ENCODE measurements around the gene SSH2. TPM values are rescaled to one million over a fixed set of nuclear protein-coding genes. Genes with fewer than 3 reads are reported as not detected.
"Not testable (repeated sequence)": the region's sequence is repeated elsewhere in the genome, so short reads cannot be mapped to it uniquely, and the experiment has no call there.

SSH2 gene
- total RNA-seq, 1 experiment from 2014 or later = 8.3 TPM

DNA sequence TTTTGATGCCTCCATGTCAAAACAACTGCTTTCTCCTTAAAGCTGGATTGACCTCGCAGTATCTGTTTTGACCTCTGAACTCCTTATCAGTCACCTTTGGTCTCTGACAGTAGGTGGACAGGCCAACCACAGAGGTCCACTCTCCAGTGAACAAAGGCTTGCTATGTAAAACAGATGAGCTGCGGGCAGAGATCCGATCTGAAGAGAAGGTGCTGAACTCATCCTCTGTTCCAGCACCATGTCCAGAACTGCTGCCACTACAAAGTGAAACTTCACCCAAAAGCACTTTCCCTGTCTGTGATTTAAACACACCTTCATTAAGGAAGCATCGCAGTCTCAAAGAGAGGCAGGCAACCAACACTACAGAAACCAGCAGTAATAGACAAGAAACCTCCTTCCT lies 190.0 kb downstream of the SSH2 start:
- DNase-seq (ENCODE audit: low spot score) = no peak

DNA sequence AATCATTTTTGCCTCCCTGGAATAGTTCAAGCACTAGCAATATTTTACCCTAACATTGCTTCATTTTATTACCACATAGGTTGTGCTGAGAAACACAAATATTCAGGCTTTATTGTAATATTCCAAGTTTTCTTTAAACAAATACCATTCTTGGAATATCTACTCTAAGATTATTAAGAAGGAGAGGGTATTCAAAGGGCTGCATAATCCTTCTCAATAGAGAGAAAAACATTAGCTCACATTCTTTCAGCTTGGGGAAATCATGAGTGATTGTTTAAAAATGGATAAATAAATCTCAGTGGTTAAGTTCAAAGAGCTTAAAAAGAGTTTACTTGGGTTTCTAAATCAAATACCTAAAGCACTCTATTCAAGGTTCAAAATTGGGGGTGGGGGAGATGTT lies 195.4 kb downstream of the SSH2 start:
- DNase-seq (ENCODE audit: low spot score) = no peak

DNA sequence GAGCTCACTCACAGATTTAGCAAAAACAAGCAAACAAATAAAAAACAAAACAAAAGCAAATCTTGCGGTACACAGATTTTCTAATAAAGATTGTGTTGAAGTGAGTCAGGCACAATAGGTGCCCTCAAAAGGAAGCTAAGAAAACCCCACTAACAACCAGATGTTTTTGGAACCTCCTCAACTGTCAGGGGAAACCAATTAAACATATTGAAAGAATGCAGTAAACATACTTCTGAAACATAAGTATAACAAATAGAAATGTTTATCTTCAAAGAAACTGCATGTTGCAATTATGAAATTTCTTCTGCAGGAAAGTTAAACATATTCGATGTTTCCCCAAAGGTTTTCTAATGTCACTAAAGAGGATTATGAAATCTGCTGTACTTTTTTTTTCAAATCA lies 196.9 kb downstream of the SSH2 start:
- DNase-seq (ENCODE audit: low spot score) = no peak

DNA sequence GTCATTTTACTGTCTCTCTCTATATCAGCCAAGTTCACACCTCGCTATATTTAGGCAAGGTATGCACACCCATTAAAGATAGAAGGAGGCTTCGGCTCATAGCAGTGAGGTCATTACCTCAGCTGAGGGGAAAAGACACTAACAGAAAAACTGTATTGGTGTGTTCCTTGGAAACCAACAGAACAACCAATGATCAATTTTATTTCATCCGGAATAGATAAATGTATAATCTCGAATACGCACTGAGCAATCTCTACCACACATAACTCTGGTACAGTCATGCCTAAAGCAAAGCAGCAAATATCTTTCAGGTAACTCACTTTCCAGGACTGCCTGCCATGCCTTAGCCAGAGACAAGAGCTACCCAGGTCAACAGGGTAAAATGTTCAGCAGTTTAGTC lies 197.4 kb downstream of the SSH2 start:
- no peak for DNase-seq (ENCODE audit: low spot score)

DNA sequence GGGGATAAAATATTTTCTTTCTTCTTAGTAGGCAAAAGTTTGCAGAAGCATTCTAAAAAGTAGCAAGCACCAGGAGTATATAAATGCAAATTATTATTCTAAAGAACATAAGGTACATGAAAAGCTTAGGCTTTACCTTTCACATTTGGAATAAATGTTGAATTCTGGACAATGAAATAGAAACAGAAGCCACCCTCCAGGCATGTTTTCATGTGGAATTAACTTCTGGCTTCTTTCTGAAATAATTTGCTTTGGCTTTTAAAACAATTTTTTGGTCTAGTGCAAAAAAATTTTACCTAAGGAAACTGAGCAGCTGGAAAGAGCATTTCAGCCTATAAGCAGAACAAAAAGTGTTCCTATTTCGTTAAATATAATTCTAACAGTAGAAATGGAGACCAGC lies 197.8 kb downstream of the SSH2 start:
- no peak for DNase-seq (ENCODE audit: low spot score)

DNA sequence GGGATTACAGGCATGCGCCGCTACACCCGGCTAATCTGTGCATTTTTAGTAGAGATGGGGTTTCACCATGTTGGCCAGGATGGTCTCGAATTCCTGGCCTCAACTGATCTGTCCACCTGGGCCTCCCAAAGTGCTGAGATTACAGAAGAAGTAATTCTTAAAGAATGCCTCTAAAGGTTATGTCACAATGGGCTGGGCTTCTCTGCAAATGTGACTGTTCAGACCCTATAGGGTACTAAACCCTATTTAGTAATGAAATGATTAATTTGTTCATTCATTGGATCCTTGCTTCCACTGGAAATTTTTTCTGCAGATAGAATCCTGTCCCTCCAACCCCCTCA lies 198.5 kb downstream of the SSH2 start:
- DNase-seq (ENCODE audit: low spot score) = no peak

DNA sequence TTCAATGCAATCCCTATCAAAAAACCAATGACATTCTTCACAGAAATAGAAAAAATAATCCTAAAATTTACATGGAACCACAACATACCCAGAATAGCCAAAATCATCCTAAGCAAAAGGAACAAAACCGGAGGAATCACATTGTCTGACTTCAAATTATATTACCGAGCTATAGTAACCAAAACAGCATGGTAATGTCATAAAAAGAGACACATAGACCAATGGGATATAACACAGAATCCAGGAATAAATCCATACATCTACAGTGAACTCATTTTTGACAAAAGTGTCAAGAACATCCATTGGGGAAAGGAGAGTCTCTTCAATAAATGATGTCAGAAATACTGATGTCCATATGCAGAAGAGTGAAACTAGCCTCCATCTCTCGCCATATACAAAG lies 201.5 kb downstream of the SSH2 start:
- no peak for DNase-seq (ENCODE audit: low spot score)

DNA sequence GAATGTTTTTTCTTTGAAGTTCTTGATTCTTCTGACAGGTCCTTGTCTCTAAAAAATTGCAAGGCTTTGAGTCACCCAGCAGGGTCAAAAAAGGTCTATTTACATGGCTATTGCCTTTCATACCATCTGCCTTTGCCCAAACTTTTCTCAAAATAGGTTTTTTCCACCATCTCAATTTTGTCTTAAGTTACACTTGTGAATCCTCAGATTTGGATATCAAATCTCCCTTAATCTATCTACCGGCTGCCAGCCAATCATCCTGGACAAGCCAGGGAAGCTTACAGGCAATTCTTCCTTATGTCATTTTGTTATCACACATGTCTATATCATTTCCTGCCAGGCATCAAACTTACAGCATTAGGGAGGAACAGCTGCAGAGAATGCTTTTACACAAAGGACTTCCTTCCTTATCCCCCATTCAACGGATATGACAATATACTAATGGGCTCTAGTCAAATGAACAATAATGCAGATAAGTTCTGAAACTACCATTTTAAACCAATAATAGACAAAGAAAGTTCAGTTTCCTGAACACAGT lies 203.2 kb downstream of the SSH2 start:
- no peak for DNase-seq (ENCODE audit: low spot score)

DNA sequence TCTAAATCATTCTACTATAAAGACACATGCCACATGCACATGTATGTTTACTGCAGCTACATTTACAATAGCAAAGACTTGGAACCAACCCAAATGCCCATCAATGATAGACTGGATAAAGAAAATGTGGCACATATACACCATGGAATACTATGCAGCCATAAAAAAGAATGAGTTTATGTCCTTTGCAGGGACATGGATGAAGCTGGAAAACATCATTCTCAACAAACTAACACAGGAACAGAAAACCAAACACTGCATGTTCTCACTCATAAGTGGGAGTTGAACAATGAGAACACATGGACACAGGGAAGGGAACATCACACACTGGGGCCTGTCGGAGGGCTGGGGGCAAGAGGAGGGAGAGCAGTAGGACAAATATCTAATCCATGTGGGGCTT lies 204.6 kb downstream of the SSH2 start:
- not testable (repeated sequence) for DNase-seq (ENCODE audit: low spot score)

DNA sequence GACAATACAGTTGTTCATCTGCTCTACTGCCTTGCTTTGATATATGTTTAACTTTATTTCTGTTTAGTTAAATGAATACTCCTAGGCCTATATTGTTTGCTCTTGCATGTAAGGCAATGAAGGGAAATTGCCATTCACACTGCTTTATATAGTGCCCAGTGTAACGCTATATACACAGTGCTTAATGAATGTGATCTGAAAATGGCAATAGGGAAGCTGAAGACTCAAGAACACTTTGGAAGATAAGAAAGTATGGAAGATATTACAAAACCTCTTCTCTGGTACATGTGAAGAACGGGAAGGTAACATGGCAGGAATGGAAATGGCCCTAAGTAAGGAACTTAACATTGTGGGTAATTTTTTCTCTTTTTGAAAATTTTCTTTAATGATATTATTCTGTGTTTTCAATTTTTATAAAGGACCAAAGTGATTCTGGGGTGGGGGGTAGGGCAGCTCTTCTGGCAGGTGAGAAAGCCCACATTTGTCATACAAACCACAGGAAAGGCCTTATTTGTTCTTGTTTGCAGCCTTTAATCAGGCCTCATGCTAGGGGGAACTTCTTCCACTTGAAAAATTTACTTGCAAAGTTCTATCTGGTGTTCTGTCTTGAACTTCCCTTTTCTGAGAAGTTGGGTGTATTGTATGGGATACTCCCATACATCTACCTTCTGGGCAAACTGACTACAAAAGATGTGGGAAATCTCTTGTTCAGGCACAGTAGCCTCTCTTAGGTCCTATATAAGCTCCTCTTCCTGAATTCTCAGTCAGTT lies 206.6 kb downstream of the SSH2 start:
- DNase-seq (ENCODE audit: low spot score) = no peak

DNA sequence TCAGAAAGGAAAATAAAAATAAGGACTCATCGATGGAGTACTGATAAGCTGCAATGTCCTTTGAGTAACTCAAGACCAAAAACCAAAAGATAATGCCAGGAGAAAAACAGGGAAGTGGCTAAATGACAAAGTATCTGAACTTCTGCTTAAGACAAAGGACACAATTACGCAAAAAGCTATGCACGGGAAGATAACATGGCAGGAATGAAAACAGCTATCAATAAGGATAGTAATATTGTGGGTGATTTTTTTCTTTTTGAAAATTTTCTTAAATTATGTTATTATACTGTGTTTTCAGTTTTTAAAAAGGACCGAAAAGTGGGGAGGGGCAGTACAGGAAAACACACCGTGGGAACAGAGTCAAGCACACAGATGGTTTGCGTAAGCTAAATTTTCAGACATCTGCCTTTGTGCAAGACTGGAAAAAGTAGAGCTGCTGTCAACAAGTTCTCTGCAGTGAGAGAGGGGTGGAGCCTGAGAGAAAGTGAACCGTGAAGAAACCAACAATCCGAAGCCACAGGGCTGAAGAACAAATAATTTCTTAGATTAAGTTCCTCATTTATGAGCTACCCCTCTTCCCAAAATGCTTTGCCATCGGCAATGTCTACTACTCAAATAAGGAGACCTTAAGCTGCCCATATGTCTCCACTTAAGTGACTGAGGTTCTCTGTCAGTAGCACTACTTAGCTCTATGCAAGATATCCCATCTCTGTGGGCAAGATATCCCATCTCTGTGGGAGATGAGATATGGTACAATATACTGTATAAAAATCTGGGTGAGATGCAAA lies 207.4 kb downstream of the SSH2 start:
- DNase-seq (ENCODE audit: low spot score) = no peak

DNA sequence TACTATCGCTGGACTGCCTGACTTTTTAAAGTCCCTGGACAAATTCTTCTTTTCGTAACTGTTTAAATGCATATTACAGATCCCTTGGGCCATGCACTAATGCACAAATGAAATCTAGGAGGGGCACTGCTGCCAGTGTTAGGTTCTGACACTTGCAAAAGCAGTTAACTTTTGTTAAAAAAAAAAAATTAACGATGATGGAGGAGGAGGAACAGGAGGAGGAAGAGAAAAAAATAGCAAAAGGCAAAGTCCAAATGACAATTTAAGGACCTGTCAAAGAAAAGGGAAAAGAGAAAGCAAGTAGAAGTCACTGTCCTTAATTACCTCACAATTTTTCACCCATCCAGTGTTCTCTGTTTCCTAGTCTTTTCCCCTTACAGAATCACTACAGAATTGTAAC lies 209.5 kb downstream of the SSH2 start:
- no peak for DNase-seq (ENCODE audit: low spot score)

DNA sequence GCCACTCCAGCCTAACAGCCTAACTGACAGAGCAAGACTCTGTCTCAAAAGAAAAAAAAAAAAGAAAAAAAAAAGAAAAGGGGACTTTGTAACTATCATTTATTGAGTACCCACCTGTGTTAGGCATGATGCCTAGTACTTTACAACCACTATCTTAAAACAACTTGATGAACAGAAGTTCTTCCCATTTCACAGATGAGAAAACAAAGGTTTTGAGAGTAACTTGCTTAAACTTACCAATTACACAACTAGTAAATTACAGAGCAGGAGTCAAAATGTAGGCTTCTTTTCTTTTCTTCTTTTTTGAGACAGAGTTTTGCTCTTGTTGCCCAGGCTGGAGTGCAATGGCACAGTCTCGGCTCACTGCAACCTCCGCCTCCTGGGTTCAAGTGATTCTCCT lies 210.6 kb downstream of the SSH2 start:
- DNase-seq (ENCODE audit: low spot score) = no peak

DNA sequence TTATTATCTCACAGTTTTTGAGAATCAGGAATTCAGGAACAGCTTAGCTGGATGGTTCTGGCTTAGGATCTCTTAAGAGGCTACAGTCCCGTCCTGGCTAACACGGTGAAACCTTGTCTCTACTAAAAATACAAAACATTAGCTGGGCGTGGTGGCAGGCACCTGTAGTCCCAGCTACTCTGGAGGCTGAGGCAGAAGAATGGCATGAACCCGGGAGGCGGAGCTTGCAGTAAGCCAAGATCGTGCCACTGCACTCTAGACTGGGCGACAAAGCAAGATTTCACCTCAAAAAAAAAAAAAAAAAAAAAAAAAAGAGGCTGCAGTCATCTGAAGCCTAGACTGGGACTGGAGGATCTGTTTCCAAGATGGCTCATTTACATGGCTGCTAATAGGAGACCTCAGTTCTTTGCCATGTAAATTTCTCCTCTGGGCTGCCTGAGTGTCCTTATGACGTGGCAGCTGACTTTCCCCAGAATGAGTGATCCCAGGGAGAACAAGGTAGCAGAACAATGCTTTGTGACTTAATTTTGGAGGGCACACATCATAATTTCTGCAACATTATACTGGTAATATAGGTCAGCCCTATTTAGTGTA lies 211.5 kb downstream of the SSH2 start:
- DNase-seq (ENCODE audit: low spot score) = no peak

DNA sequence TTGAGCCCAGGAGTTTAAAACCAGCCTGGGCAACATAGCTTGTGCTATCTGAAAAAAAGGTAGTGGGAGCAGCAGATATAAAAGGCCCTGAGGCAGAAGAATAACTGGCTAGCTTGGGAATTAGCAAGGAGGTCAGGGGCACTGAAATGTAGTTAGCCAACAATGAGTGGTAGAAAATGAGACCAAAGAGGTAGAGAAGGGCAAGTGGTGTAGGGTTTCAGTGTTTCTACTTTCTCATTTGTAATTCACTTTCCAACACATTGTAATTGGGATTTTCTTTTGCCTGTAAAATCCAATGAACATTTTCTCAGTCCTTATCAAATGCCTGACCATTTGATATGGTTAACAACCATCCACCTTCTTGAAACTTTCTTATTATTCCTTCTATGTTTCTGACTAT lies 212.2 kb downstream of the SSH2 start:
- no peak for DNase-seq (ENCODE audit: low spot score)

DNA sequence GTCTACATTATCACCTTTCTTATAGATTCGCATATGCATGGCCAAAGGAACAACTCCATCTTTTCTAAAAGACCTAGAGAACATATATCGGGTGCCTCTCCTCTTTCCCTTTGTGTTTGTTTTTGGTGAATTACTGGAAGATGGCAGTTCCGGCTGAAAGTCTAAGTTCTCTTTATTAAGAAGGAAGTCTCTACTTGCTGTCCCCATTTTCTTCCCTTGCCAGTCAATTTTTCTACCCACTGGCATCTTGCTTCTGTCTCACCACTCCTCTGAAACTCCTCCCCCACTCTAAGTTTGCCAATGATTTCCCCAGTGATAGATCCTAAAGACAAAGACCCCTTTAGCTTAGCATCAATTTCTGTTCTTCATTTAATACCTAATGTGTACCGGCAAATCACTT lies 213.5 kb downstream of the SSH2 start:
- DNase-seq (ENCODE audit: low spot score) = no peak

DNA sequence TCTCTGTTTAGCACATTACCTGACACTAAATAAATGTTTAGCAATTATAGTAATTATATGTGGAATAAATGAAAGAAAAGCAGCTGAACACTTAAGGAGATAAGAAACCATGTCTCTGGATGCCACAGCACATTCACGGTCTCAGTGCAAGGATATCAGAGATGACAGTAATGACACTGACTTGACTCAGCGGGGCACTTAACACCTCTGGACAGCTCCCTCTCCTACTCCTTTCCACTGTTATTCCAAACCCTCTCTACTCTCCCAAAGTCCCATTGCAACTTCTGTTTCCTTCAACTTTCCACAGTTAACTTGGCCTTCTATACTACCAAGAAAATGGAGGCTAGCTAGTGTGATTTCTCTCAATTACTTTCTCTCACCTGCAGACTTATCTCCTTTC lies 214.3 kb downstream of the SSH2 start:
- no peak for DNase-seq (ENCODE audit: low spot score)

DNA sequence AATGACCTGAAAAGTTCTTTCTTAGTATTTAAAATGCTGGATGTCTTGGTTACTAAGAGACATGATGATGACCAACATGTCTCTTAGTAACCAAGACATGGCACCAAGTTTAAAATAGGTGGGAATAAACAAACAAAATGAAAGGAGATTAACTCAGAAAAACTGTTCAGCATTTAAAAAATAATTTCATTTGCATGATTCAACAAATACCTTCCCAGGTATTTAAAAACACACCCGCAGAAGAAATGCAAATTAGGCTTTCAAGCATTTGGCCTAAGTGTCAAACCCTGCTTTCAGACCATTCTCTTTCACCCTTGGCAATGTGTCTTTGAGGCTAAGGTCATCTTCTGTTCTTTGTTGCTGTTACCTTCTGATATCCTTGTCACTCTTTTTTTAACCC lies 215.9 kb downstream of the SSH2 start:
- no peak for DNase-seq (ENCODE audit: low spot score)

DNA sequence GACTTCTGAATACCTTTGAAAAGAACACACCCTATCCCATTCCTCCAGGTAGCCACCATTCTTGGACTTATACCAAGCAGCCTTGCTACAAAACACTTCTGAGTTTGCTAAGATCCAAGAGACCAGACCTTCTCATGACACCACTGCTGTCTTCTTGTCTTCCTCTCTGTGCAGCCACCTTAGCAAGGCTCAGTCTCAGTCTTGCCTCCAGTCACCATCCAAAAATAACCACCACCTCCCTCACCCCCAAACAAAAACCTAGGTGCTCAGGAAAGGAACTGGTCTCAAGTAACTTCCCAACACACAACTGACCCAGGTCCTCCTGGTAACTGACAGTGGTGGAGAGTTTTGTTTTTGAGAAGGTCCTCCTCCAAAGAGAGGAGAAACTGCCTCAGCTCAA lies 216.4 kb downstream of the SSH2 start:
- no peak for DNase-seq (ENCODE audit: low spot score)

DNA sequence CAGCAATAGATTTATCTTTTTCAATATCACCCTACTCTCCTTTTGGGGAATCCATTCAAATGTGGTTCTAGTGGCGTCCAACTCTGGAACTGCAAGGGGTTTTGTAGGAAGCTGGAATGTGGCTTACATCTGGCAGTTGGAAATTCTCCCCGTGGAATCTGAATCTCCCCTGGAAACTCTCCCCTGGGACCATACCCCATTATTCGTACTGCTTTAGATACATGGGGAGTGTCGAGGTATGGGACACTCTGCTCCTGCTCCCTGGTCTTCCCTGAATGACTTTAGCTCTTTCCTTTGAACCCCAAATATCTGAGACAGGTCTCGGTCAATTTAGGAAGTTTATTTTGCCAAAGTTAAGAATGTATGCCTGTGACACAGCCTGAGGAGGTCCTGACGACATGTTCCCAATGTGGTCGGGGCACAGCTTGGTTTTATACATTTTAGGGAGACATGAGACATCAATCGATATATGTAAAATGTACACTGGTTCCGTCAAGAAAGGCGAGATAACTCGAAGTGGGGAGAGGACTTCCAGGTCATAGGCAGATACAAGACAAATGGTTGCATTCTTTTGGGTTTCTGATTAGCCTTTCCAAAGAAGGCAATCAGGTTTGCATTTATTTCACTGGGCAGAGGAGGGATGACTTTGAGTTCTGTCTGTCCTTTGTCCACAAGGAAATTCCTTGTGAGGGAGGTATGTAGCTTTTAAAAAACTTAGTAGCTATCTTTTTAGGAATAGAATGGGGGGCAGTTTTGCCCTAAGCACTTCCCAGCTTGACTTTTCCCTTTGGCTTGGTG lies 218.2 kb downstream of the SSH2 start:
- no peak for DNase-seq (ENCODE audit: low spot score)

DNA sequence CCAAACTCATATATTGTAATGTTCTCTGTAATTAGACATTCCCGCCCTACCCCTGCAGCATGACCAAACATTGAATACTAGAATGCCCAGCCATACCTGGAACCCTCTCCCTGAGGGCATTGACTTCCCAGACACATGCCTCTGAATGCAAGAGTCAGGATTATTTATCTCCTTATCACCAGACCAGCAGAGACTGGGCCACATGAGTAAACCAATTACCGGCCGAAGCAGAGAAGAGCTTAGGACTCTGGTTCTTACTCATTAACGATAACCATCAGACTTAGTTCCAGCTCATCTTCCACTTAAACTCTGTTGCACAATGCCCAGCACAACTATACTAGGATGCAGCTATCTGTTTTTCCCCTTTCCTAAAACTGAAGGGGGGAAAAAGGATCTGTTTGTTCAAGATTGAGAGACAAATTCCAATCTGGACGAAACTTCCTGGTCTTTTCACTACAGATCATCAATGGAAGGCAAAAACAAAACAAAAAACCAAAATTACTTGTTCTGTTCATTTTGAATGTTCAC lies 219.1 kb downstream of the SSH2 start:
- no peak for DNase-seq (ENCODE audit: low spot score)

DNA sequence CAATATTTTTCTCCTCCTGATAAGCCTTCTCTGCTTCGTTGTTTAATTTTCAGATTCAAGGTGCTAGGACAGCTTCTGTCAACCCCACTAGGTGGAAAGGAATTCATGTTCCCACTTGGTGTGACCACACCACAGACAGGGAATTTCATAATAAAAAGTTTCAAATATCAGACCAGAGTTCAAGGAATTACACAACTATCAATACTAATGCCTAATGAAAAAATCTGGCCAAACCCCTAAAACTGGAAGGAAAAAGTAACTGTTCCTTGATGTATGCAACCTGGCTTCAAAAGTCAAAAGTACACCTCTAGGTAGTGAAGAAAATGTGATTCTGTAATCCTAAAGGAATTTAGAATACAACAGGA lies 219.5 kb downstream of the SSH2 start:
- DNase-seq (ENCODE audit: low spot score) = no peak
